ENCODE results near the gene PLCH2.

- TF ChIP-seq FOXM1 (IDR thresholded peaks at IDR 0.05; ENCODE audit: low read depth) (no peak), EP300 (IDR thresholded peaks at IDR 0.05; ENCODE audit: borderline replicate concordance in 1 of 2, low read depth in 1 of 2, low read length in 1 of 2) (no peak), JUND (IDR thresholded peaks at IDR 0.05) (no peak), MEF2A (IDR thresholded peaks at IDR 0.05; ENCODE audit: borderline replicate concordance, low read depth) (no peak), TEAD4 (IDR thresholded peaks at IDR 0.05; ENCODE audit: borderline replicate concordance, insufficient read depth) (no peak), ZBTB33 (IDR thresholded peaks at IDR 0.05; ENCODE audit: borderline replicate concordance, low read depth) (no peak), RAD21 (IDR thresholded peaks at IDR 0.05; ENCODE audit: low read length) (no peak), CTCF (IDR thresholded peaks at IDR 0.05) (no peak), TAF1 (IDR thresholded peaks at IDR 0.05; ENCODE audit: borderline replicate concordance, low read depth, low read length) (no peak)
These were observed 58.2 kb downstream of the PLCH2 start for GRCh38 chr1:2534315-2534686.
